Measurements from ENCODE around the gene ALPI.

The ALPI gene

GRCh38 chr2:232485757-232486557, 30.0 kb downstream of the ALPI start:
- no peak for DNase-seq
- TF ChIP-seq CTCF (IDR thresholded peaks at IDR 0.05; ENCODE audit: borderline replicate concordance, extremely low read depth, low read length, poor library complexity, severe bottlenecking) (no peak), EZH2 (IDR thresholded peaks at IDR 0.05; ENCODE audit: borderline replicate concordance, low read depth, low read length, severe bottlenecking) (no peak)
- no peak overlapping the region for H3K27ac ChIP-seq (ENCODE audit: low read length)
- no peaks in the 10 kb centered on the region for H3K27me3 ChIP-seq (ENCODE audit: insufficient read depth, low read length, poor library complexity)
- H3K4me2 ChIP-seq (ENCODE audit: insufficient read depth, low read length), result no peak overlapping the region
- no peak overlapping the region for H3K4me3 ChIP-seq (ENCODE audit: low read depth in 1 of 2, low read length in 2 of 2)
- H3K4me1 ChIP-seq (ENCODE audit: insufficient read depth, low read length), result no peaks in the 10 kb centered on the region
- H3K79me2 ChIP-seq (ENCODE audit: insufficient read depth, low read length), result no peaks in the 10 kb centered on the region
- H2AFZ ChIP-seq (ENCODE audit: low read depth, low read length), result no peak overlapping the region
- H3K9me3 ChIP-seq (ENCODE audit: insufficient read depth, low read length, severe bottlenecking), result no peaks in the 10 kb centered on the region
- no peaks in the 10 kb centered on the region for H3K36me3 ChIP-seq (ENCODE audit: insufficient read depth, low read length)
- H3K9ac ChIP-seq (ENCODE audit: low read depth, low read length), result no peak overlapping the region
- ATAC-seq (ENCODE audit: insufficient read depth, low read depth), result no peak
- H4K20me1 ChIP-seq (ENCODE audit: insufficient read depth, low read length), result no peaks in the 10 kb centered on the region; the same call in 1 of the 2 replicates

GRCh38 chr2:232486558-232487384, 30.8 kb downstream of the ALPI start:
- no peak overlapping the region for H3K4me2 ChIP-seq (ENCODE audit: insufficient read depth, low read length)
- no peak overlapping the region for H2AFZ ChIP-seq (ENCODE audit: low read depth, low read length)

GRCh38 chr2:232487385-232488096, 31.6 kb downstream of the ALPI start, which contains the start of gene ECEL1:
TSS of gene ECEL1 (minus strand) at chr2:232487834. CDS start at chr2:232486653, 1,181 bp downstream.
- no peak within 1 kb of the TSS for H2AFZ ChIP-seq (ENCODE audit: low read depth, low read length)
- TF ChIP-seq CTCF (IDR thresholded peaks at IDR 0.05; ENCODE audit: borderline replicate concordance, extremely low read depth, low read length, poor library complexity, severe bottlenecking) (no peak), EZH2 (IDR thresholded peaks at IDR 0.05; ENCODE audit: borderline replicate concordance, low read depth, low read length, severe bottlenecking) (no peak)
- H3K27me3 ChIP-seq (ENCODE audit: insufficient read depth, low read length, poor library complexity), result no peaks in the 10 kb centered on the region
- no peaks in the 10 kb centered on the region for H3K79me2 ChIP-seq (ENCODE audit: insufficient read depth, low read length)
- DNase-seq (no peak), ATAC-seq (ENCODE audit: insufficient read depth, low read depth) (no peak)
- H3K4me1 ChIP-seq (ENCODE audit: insufficient read depth, low read length), result no peaks in the 10 kb centered on the region
- no peaks in the 10 kb centered on the region; the same call in 1 of the 2 replicates for H4K20me1 ChIP-seq (ENCODE audit: insufficient read depth, low read length)
- H3K4me2 ChIP-seq (ENCODE audit: insufficient read depth, low read length), result no peak within 1 kb of the TSS
- H3K4me3 ChIP-seq (ENCODE audit: low read depth in 1 of 2, low read length in 2 of 2), result no peak within 1 kb of the TSS
- H3K27ac ChIP-seq (ENCODE audit: low read length), result no peak within 1 kb of the TSS
- no peak within 1 kb of the TSS for H3K9ac ChIP-seq (ENCODE audit: low read depth, low read length)
- no peaks in the 10 kb centered on the region for H3K9me3 ChIP-seq (ENCODE audit: insufficient read depth, low read length, severe bottlenecking)
- H3K36me3 ChIP-seq (ENCODE audit: insufficient read depth, low read length), result no peaks in the 10 kb centered on the region

More at GRCh38 chr2:232486558-232487384, 30.8 kb downstream of the ALPI start:
- Histone ChIP-seq H3K79me2 (ENCODE audit: insufficient read depth, low read length) (no peaks in the 10 kb centered on the region), H3K4me3 (ENCODE audit: low read depth in 1 of 2, low read length in 2 of 2) (no peak overlapping the region), H3K4me1 (ENCODE audit: insufficient read depth, low read length) (no peaks in the 10 kb centered on the region), H3K9ac (ENCODE audit: low read depth, low read length) (no peak overlapping the region), H3K9me3 (ENCODE audit: insufficient read depth, low read length, severe bottlenecking) (no peaks in the 10 kb centered on the region), H3K27ac (ENCODE audit: low read length) (no peak overlapping the region), H3K36me3 (ENCODE audit: insufficient read depth, low read length) (no peaks in the 10 kb centered on the region), H3K27me3 (ENCODE audit: insufficient read depth, low read length, poor library complexity) (no peaks in the 10 kb centered on the region), H4K20me1 (ENCODE audit: insufficient read depth, low read length) (no peaks in the 10 kb centered on the region; the same call in 1 of the 2 replicates)
- ATAC-seq (ENCODE audit: insufficient read depth, low read depth), result no peak
- no peak for TF ChIP-seq CTCF (IDR thresholded peaks at IDR 0.05; ENCODE audit: borderline replicate concordance, extremely low read depth, low read length, poor library complexity, severe bottlenecking)
- TF ChIP-seq EZH2 (IDR thresholded peaks at IDR 0.05; ENCODE audit: borderline replicate concordance, low read depth, low read length, severe bottlenecking), result no peak
- no peak for DNase-seq

Data from DND-41 (cell line).